ENCODE data around the gene DDX27. TPM values are rescaled to one million over a fixed set of nuclear protein-coding genes. Genes with fewer than 3 reads are reported as not detected.

DDX27 gene
- total and polyA plus RNA-seq, 9 of the 15 experiments (the other 6 are each of a cell fraction or from before 2014, with no cell fraction given), result 17.9 to 79.3 (median 57.0) TPM

DNA sequence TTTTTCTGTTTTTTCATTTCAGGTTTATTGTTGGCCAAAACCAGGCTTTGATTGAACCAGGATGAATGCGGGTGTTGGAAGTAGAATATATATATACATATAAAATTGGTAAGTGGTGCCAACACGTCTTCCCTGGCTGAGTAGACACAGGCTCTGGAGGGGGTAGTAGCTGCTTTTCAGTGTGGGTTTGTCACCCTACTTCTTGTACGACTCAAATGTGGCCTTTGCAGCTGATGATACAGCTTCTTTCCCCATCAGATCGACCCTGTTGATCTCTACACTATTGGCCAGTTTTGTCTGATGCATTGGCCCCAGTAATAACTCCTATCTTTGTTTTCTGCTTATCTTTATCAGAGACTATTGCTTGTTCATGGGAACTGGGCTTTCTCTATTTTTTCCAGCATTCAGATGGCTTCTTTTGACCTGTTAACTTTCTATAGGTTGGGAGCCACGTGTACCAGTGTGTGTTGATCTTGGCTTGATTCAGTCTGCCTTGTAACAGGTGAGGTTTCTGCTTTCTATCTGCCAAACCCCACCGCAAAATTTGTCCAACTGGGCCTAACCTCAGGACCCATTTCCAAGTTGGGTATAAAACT lies 61.3 kb downstream of the DDX27 start (continued):
- TF ChIP-seq ZNF778 (CRISPR knock-in tag; IDR thresholded peaks at IDR 0.05), result no peak
- no peak for TF ChIP-seq DNMT1 (IDR thresholded peaks at IDR 0.05)
- TF ChIP-seq ZNF445 (CRISPR knock-in tag; IDR thresholded peaks at IDR 0.05; ENCODE audit: low read depth), result 0 out of 2 replicates have a peak, but pooled peaks have one; percentile 34
- no peak; the same call in 1 of the 2 replicates for TF ChIP-seq POLR2AphosphoS5 (IDR thresholded peaks at IDR 0.05; ENCODE audit: control insufficient read depth, insufficient read depth, low read depth, low read length)
- peak; percentile 7 for TF ChIP-seq U2AF1 (optimal IDR thresholded peaks at IDR 0.05; ENCODE audit: low read depth, low read length)
- no peak for TF ChIP-seq CCAR2 (IDR thresholded peaks at IDR 0.05; ENCODE audit: low read depth, low read length)
- TF ChIP-seq CHD2 (IDR thresholded peaks at IDR 0.05; ENCODE audit: low read depth, low read length), result no peak
- no peak for TF ChIP-seq ZNF253 (CRISPR knock-in tag; conservative IDR thresholded peaks at IDR 0.05)
- no peak for TF ChIP-seq ZNF124 (CRISPR knock-in tag; IDR thresholded peaks at IDR 0.05)
- no peak for TF ChIP-seq PURB (CRISPR knock-in tag; IDR thresholded peaks at IDR 0.05; ENCODE audit: low read depth)
- no peak; the same call in 1 of the 2 replicates for TF ChIP-seq BRD4 (IDR thresholded peaks at IDR 0.05)
- TF ChIP-seq NFIC (IDR thresholded peaks at IDR 0.05), result 0 out of 2 replicates have a peak, but pooled peaks have one; percentile 12
- TF ChIP-seq ZNF79 (CRISPR knock-in tag; IDR thresholded peaks at IDR 0.05; ENCODE audit: low read depth), result no peak
- no peak for TF ChIP-seq HDAC3 (IDR thresholded peaks at IDR 0.05; ENCODE audit: borderline replicate concordance, partially characterized antibody)
- TF ChIP-seq HNRNPUL1 (IDR thresholded peaks at IDR 0.05; ENCODE audit: low read length), result peak; percentile 20; the same call in 1 of the 2 replicates
- TF ChIP-seq POLR2A (conservative IDR thresholded peaks at IDR 0.05), result no peak
- 0 out of 2 replicates have a peak, but pooled peaks have one; percentile 21 for TF ChIP-seq TOE1 (IDR thresholded peaks at IDR 0.05; ENCODE audit: borderline replicate concordance)
- no peak for TF ChIP-seq TOE1 (CRISPR knock-in tag; IDR thresholded peaks at IDR 0.05; ENCODE audit: borderline replicate concordance, low read depth)
- TF ChIP-seq CHD1 (IDR thresholded peaks at IDR 0.05; ENCODE audit: low read length), result peak; percentile 85
- TF ChIP-seq ZNF639 (CRISPR knock-in tag; conservative IDR thresholded peaks at IDR 0.05 in 1 of 2, IDR thresholded peaks at IDR 0.05 in 1 of 2), result peak in 1 of 2 experiments; percentile 52; a peak in 1 of 4 replicates
- no peak for TF ChIP-seq ILK (tag; IDR thresholded peaks at IDR 0.05; ENCODE audit: borderline replicate concordance, low read depth)
- TF ChIP-seq ZNF184 (CRISPR knock-in tag; IDR thresholded peaks at IDR 0.05), result no peak
- no peak for TF ChIP-seq ZSCAN32 (CRISPR knock-in tag; IDR thresholded peaks at IDR 0.05)
- TF ChIP-seq SMC3 (conservative IDR thresholded peaks at IDR 0.05; ENCODE audit: insufficient read depth, low read depth, low read length), result no peak
- TF ChIP-seq, protein P1, sequence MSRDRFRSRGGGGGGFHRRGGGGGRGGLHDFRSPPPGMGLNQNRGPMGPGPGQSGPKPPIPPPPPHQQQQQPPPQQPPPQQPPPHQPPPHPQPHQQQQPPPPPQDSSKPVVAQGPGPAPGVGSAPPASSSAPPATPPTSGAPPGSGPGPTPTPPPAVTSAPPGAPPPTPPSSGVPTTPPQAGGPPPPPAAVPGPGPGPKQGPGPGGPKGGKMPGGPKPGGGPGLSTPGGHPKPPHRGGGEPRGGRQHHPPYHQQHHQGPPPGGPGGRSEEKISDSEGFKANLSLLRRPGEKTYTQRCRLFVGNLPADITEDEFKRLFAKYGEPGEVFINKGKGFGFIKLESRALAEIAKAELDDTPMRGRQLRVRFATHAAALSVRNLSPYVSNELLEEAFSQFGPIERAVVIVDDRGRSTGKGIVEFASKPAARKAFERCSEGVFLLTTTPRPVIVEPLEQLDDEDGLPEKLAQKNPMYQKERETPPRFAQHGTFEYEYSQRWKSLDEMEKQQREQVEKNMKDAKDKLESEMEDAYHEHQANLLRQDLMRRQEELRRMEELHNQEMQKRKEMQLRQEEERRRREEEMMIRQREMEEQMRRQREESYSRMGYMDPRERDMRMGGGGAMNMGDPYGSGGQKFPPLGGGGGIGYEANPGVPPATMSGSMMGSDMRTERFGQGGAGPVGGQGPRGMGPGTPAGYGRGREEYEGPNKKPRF (IDR thresholded peaks at IDR 0.05; ENCODE audit: low read depth, low read length), result no peak
- no peak for TF ChIP-seq RHOXF2B (CRISPR knock-in tag; conservative IDR thresholded peaks at IDR 0.05)
